ENCODE measurements around the gene TCAF1.
"Not testable (repeated sequence)": the region's sequence is repeated elsewhere in the genome, so short reads cannot be mapped to it uniquely, and the experiment has no call there.

TCAF1 gene

GRCh38 chr7:143855443-143855842 is 46.5 kb downstream of the TCAF1 start:
- not testable (repeated sequence) for H3K27me3 Mint-ChIP-seq; ATAC-seq (ENCODE audit: low read depth); H3K4me1 Mint-ChIP-seq; DNase-seq (ENCODE audit: low spot score in 2 of 2); H3K9me3 Mint-ChIP-seq; H3K36me3 Mint-ChIP-seq; H3K27ac Mint-ChIP-seq; H3K4me3 Mint-ChIP-seq

- Mint-ChIP-seq H3K4me1 (no peaks in the 10 kb centered on the region), H3K9me3 (no peaks in the 10 kb centered on the region), H3K27ac (no peak overlapping the region), H3K27me3 (no peaks in the 10 kb centered on the region), H3K4me3 (no peak overlapping the region), H3K36me3 (no peaks in the 10 kb centered on the region)
- no peak for ATAC-seq (ENCODE audit: low read depth)
- DNase-seq (ENCODE audit: low spot score in 2 of 2), result no peak
These were observed 51.3 kb downstream of the TCAF1 start for GRCh38 chr7:143850682-143851081.

- H3K4me1 Mint-ChIP-seq, result no peaks in the 10 kb centered on the region
- no peak overlapping the region for H3K27ac Mint-ChIP-seq
- ATAC-seq (ENCODE audit: low read depth), result no peak
- no peaks in the 10 kb centered on the region for H3K36me3 Mint-ChIP-seq
- no peak for DNase-seq (ENCODE audit: low spot score in 2 of 2)
- H3K4me3 Mint-ChIP-seq, result no peak overlapping the region
- H3K27me3 Mint-ChIP-seq, result no peaks in the 10 kb centered on the region
- no peaks in the 10 kb centered on the region for H3K9me3 Mint-ChIP-seq
These were observed 52.0 kb downstream of the TCAF1 start for GRCh38 chr7:143849785-143850479.

GRCh38 chr7:143848192-143848591 is 53.8 kb downstream of the TCAF1 start:
- H3K9me3 Mint-ChIP-seq, result no peaks in the 10 kb centered on the region
- ATAC-seq (ENCODE audit: low read depth) (no peak), DNase-seq (ENCODE audit: low spot score in 2 of 2) (no peak)
- no peaks in the 10 kb centered on the region for H3K4me1 Mint-ChIP-seq
- H3K27me3 Mint-ChIP-seq, result no peaks in the 10 kb centered on the region
- H3K4me3 Mint-ChIP-seq, result no peak overlapping the region
- no peak overlapping the region for H3K27ac Mint-ChIP-seq
- no peaks in the 10 kb centered on the region for H3K36me3 Mint-ChIP-seq

GRCh38 chr7:143846692-143847091 is 55.3 kb downstream of the TCAF1 start:
- no peaks in the 10 kb centered on the region for H3K27me3 Mint-ChIP-seq
- DNase-seq (ENCODE audit: low spot score in 2 of 2) (no peak), ATAC-seq (ENCODE audit: low read depth) (no peak)
- H3K4me1 Mint-ChIP-seq, result no peaks in the 10 kb centered on the region
- H3K4me3 Mint-ChIP-seq, result no peak overlapping the region
- no peak overlapping the region for H3K27ac Mint-ChIP-seq
- H3K36me3 Mint-ChIP-seq, result no peaks in the 10 kb centered on the region
- H3K9me3 Mint-ChIP-seq, result no peaks in the 10 kb centered on the region

GRCh38 chr7:143841696-143842095 is 60.3 kb downstream of the TCAF1 start:
- H3K4me3 Mint-ChIP-seq; H3K27me3 Mint-ChIP-seq; ATAC-seq (ENCODE audit: low read depth); H3K36me3 Mint-ChIP-seq; DNase-seq (ENCODE audit: low spot score in 2 of 2); H3K4me1 Mint-ChIP-seq; H3K27ac Mint-ChIP-seq; H3K9me3 Mint-ChIP-seq: not testable (repeated sequence)

GRCh38 chr7:143840062-143840461 is 61.9 kb downstream of the TCAF1 start:
- H3K4me1 Mint-ChIP-seq; DNase-seq (ENCODE audit: low spot score in 2 of 2); H3K27ac Mint-ChIP-seq; H3K27me3 Mint-ChIP-seq; H3K9me3 Mint-ChIP-seq; H3K4me3 Mint-ChIP-seq; H3K36me3 Mint-ChIP-seq; ATAC-seq (ENCODE audit: low read depth): not testable (repeated sequence)

- not testable (repeated sequence) for H3K4me1 Mint-ChIP-seq, H3K27ac Mint-ChIP-seq, H3K36me3 Mint-ChIP-seq, H3K27me3 Mint-ChIP-seq, H3K9me3 Mint-ChIP-seq
- DNase-seq (ENCODE audit: low spot score in 2 of 2) (peak; percentile 96 to 100), ATAC-seq (ENCODE audit: low read depth) (peak; percentile 56)
- H3K4me3 Mint-ChIP-seq, result peak overlapping the region; percentile 56
These were observed 64.8 kb downstream of the TCAF1 start for GRCh38 chr7:143837223-143837622.

- Mint-ChIP-seq H3K4me3 (peak overlapping the region; percentile 87), H3K27ac (peak overlapping the region; percentile 77)
- H3K9me3 Mint-ChIP-seq, H3K36me3 Mint-ChIP-seq, H3K4me1 Mint-ChIP-seq, H3K27me3 Mint-ChIP-seq: not testable (repeated sequence)
- DNase-seq (ENCODE audit: low spot score in 2 of 2) (peak; percentile 90 to 94), ATAC-seq (ENCODE audit: low read depth) (peak; percentile 76)
These were observed 65.4 kb downstream of the TCAF1 start for GRCh38 chr7:143836622-143837021.

GRCh38 chr7:143836088-143836487 is 65.9 kb downstream of the TCAF1 start:
- Mint-ChIP-seq H3K27ac (peak overlapping the region; percentile 77), H3K4me3 (peak overlapping the region; percentile 87)
- ATAC-seq (ENCODE audit: low read depth), result peak; percentile 26
- not testable (repeated sequence) for H3K9me3 Mint-ChIP-seq; H3K4me1 Mint-ChIP-seq; DNase-seq (ENCODE audit: low spot score in 2 of 2); H3K36me3 Mint-ChIP-seq; H3K27me3 Mint-ChIP-seq

GRCh38 chr7:143826578-143826977 is 75.4 kb downstream of the TCAF1 start:
- not testable (repeated sequence) for DNase-seq (ENCODE audit: low spot score in 2 of 2); H3K9me3 Mint-ChIP-seq; H3K4me1 Mint-ChIP-seq; H3K36me3 Mint-ChIP-seq; ATAC-seq (ENCODE audit: low read depth); H3K4me3 Mint-ChIP-seq; H3K27ac Mint-ChIP-seq; H3K27me3 Mint-ChIP-seq

GRCh38 chr7:143824295-143825135 is 77.5 kb downstream of the TCAF1 start:
- not testable (repeated sequence) for H3K36me3 Mint-ChIP-seq; DNase-seq (ENCODE audit: low spot score in 2 of 2); H3K4me1 Mint-ChIP-seq; H3K9me3 Mint-ChIP-seq; H3K4me3 Mint-ChIP-seq; ATAC-seq (ENCODE audit: low read depth); H3K27me3 Mint-ChIP-seq; H3K27ac Mint-ChIP-seq

- not testable (repeated sequence) for H3K9me3 Mint-ChIP-seq; H3K4me3 Mint-ChIP-seq; DNase-seq (ENCODE audit: low spot score in 2 of 2); H3K27me3 Mint-ChIP-seq; H3K36me3 Mint-ChIP-seq; ATAC-seq (ENCODE audit: low read depth); H3K27ac Mint-ChIP-seq; H3K4me1 Mint-ChIP-seq
These were observed 78.2 kb downstream of the TCAF1 start for GRCh38 chr7:143823634-143824294.
